OCI-LY7 (cell line): ENCODE measurements around the gene EMD.

Source experiments
- EZH2phosphoT487 ChIP-seq: fragments of 200-600 bp; sonication (generic); IDR thresholded peaks from 2 replicates; pipeline ENCODE4 v1.6.1; 2018; ENCODE audit warnings: low read depth, borderline replicate concordance, mild to moderate bottlenecking, mixed run types, antibody characterized with exemption, low read length, moderate library complexity, mixed read lengths
- TF ChIP-seq, protein P1 (sequence below): fragments of 200-600 bp; sonication (generic); conservative IDR thresholded peaks from 2 replicates; pipeline ENCODE4 v1.5.1; 2014; ENCODE audit warnings: mild to moderate bottlenecking, antibody characterized with exemption, low read length, moderate library complexity, mixed read lengths

DNA sequence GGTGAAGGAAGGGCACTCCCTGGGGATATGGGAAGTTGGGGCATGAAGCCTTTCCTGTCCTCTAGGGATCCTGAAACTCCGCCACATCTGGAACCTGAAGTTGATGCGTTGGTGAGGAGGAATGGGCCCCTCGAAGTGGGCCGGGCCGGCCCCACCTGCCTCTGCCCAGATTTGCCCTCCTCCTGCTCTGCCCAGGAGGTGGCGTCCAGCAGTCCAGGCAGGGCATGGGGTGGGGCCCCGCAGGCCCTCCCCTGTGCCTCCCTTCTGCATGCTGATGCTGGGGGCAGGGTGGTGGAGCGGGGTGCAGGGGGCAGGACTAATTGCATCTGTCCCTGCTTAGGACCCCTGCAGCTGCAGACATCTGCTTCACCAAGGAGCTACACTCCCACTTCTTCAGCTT, 34.0 kb downstream of the EMD start:
- TF ChIP-seq, protein P1, sequence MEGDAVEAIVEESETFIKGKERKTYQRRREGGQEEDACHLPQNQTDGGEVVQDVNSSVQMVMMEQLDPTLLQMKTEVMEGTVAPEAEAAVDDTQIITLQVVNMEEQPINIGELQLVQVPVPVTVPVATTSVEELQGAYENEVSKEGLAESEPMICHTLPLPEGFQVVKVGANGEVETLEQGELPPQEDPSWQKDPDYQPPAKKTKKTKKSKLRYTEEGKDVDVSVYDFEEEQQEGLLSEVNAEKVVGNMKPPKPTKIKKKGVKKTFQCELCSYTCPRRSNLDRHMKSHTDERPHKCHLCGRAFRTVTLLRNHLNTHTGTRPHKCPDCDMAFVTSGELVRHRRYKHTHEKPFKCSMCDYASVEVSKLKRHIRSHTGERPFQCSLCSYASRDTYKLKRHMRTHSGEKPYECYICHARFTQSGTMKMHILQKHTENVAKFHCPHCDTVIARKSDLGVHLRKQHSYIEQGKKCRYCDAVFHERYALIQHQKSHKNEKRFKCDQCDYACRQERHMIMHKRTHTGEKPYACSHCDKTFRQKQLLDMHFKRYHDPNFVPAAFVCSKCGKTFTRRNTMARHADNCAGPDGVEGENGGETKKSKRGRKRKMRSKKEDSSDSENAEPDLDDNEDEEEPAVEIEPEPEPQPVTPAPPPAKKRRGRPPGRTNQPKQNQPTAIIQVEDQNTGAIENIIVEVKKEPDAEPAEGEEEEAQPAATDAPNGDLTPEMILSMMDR: no peak
- no peak for TF ChIP-seq EZH2phosphoT487
